Posterior vena cava (tissue), 2 donors: ENCODE results near the gene FITM1. TPM values are rescaled to one million over a fixed set of nuclear protein-coding genes. Genes with fewer than 3 reads are reported as not detected.

Experiments
- DNase-seq: peaks from one replicate; pipeline ENCODE4 v3.0.0-alpha.2; 2020; ENCODE audit warnings: low spot score
- intact Hi-C, 2 donors: fragments of 100-400 bp; cut with DNase I; formaldehyde crosslinking; loops; one replicate each; pipeline versions ENCODE4 v1.14.1 to v1.14.2; 2022 to 2023
- total RNA-seq, 2 donors: library from RNA; stranded (reverse); fragmentation: NEBNext Ultra II Directional; extraction: Animal tissue kit (Norgen Biotek cat#: 25700); gene quantifications; one replicate each; pipeline ENCODE4 v1.2.1, GENCODE V29; 2021
- donor health status: DM: yes; HTN: yes; CAD: no.
- donor health status: DM: yes; HTN: yes; CAD: no.

FITM1 gene
- total RNA-seq, 2 donors from 2014 or later = 0.38 TPM; not detected in 1

DNA sequence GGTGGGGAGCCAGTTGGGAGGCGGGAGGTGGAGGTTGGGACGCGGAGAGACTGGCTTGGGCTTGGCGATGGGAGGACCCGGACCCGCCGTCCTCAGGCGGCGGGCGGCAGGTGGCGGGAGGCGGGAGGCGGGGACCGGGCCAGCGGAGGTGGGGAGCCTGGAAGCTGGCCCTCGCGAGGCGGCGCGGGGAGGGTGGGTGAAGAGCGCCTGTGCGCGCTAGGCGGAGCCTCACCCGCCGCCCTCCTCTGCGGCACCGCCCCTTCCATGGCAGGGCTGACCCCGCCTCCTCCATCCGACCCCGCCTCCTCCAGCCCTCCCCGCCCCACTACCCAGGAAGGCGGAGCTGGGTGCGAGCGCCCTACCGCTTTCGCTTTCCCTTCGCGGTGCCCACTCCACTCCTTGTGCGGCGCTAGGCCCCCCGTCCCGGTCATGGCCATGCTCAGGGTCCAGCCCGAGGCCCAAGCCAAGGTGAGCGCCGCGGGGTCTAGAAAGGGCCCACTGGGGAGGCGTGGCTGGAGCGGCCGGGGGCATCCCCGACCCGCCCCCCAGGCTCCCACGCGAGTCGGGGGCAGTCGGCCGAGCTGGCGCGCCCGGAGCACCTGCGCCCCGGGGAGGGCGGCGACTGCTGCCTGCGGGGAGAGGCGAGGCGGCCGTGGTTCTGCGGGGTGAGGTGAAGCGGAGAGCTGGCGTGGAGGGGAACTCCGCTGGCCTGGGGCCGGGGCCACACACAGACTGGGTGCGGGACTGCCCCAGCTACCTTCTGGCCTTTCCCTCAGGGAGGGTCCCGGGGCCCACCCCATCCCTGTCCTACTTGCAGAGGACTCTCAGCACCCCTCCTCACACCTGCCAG lies 5.6 kb downstream of the FITM1 start, which contains the start of gene PSME1:
TSS of gene PSME1 (plus strand) at position 361 of the 850 bp plus-strand sequence. CDS start at position 430, 69 bp downstream.
- peak; percentile 98 for DNase-seq
- intact Hi-C loops = no loop called here

DNA sequence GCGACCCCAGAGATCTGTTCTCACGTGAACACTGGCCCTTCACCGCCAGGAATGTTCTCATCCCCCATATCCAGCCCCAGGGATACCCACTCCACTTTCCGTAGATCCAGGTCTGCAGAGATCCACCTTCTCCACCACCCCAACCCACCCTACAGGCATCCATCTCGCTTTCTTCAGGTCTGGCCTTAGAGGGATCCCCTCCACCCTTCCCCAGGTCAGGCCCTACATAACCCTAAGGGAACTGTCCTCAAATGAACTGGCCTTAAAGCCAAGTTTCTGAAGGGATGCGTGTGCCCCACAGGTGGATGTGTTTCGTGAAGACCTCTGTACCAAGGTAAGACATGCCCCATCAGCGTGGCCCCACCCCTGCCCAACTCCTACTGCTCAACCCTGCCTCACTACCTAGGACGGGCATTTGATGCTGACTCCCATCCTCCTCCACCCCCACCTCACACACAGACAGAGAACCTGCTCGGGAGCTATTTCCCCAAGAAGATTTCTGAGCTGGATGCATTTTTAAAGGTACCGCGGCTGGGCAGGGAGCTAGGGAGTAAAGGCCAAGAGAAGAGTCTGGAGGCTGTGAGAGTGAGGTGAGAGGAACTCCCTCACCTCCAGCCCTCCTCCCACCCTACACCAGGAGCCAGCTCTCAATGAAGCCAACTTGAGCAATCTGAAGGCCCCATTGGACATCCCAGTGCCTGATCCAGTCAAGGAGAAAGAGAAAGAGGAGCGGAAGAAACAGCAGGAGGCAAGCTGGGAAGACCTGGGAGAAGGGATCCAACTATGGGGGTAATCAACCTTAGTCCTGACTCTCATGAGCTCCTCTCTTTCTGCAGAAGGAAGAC lies 6.4 kb downstream of the FITM1 start:
- no peak for DNase-seq
- intact Hi-C loops = no loop called here

DNA sequence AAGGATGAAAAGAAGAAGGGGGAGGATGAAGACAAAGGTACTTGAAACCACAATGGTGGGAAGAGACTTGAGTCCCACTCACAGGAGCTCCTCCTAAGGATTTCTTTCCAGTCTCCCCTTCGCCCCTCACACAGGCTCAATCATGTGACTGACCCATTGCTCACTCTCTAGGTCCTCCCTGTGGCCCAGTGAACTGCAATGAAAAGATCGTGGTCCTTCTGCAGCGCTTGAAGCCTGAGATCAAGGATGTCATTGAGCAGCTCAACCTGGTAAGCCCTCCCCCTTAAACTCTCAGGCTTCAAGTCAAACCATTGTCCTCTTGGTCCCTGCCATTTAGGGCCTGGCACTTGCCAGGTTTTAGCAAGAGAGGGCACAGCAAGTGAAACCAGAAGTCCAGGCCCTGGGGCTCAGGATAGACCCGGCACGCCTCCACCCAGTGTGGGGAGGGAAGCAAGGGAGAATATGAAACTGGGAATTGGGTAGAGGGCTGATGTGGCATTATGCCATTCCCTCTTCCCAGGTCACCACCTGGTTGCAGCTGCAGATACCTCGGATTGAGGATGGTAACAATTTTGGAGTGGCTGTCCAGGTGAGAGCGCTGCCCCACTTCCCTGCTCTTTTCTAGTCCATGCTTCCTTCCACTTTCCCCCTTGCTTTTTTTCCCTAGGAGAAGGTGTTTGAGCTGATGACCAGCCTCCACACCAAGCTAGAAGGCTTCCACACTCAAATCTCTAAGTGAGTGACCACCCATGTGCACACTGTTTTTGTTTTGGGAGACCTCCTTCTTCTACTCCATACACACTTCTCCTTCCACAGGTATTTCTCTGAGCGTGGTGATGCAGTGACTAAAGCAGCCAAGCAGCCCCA lies 7.3 kb downstream of the FITM1 start:
- intact Hi-C loops = no loop called here
- no peak for DNase-seq

DNA sequence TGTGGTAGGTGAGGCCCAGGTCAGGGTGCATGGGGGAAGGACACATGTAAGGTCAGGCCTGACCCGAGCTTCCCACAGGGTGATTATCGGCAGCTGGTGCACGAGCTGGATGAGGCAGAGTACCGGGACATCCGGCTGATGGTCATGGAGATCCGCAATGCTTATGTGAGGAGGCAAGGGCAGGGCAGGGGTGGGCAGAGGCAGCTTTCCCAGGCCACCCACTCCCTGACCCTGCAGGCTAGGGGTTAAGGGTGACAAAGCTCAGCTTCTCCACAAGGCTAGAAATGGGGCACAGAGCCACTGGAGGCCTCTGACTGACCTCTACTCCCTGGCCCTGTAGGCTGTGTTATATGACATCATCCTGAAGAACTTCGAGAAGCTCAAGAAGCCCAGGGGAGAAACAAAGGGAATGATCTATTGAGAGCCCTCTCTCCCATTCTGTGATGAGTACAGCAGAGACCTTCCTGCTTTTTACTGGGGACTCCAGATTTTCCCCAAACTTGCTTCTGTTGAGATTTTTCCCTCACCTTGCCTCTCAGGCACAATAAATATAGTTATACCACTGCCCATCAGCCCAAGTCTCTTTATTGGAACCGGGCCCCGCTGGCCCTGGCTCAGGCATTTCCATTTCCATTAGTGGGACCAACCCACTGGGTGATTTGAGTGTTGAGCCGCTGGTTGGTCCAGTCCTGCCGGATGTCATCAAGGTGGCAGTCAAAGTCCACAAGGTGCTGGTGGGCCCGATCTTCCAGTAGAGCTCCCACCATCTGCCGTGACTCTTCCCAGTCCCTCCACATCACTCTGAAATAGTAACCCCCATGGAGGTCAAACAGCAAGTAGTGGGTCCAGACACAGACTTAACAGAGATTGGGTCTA lies 8.2 kb downstream of the FITM1 start:
- intact Hi-C loops = no loop called here
- DNase-seq = no peak

DNA sequence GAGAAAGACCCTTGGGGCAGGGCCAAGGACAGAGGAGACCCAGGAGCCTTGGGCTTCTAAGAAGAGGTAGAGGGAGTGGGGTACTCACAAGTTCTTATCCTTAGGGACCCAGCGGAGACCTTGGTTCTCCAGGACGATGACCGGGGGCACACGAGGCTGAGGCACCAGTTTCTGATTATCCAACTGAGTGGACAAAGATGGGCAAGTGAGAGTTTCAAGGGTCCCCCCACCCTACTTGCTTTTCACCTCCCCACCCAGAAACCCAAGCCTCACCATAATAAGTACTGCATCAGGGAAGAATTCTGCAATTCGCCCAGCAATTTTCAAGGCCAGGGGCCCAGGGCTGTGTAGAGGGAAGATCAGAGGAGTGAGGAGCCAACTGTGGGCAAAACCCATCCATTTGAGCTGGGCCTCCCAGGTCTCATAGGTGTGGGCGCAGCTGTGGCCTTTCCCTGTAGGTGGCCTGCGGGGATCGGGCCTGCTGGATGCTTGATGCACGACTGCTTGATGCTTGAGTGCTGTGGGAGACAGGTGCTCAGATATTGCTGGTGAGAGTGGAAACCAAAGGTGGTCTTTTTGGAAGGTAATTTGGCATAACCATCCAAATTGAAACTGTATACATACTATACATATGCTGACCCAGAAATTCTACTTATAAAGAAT lies 8.9 kb downstream of the FITM1 start:
- DNase-seq = no peak
- intact Hi-C loops = no loop called here

DNA sequence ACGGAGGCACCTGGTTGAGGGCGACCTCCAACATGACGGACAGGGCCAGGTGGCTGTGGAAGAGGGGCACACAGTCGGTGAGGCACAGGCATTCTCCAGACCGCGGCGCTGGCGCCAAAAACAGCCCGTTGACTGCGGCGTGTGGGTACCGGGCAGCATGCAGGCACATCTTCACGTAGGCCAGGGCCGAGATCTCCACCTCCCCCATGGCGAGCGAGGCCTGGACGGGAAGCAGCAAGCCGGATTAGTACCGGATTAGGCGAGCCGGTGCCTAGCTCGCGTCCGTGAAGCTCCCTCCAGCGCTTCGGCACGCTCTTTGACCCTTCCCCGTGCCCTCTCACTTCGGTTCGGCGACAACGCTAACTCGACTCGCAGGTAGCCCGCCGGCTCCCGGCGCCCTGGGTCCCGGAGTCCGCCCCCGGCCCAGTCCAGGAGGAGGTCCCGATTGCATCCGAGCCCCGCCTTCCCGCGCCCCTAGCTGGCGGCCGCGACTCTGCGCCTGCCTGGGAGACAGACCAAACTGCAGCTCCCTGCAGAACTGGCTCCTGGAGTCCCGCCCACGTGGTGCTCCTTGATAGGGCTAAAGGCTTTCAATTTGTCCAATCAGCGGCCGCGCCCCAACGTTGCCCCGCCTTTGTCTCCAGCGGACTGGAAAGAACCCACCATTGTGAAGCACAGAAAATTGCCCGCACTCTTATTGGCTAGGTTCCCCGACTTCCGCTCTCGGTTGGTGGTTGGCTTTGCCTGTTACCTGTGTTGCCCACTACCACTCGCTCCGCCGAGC lies 10.8 kb downstream of the FITM1 start, which contains the start of gene EMC9:
TSS of gene EMC9 (minus strand) at position 495 of the 784 bp plus-strand sequence. CDS start at position 208, 287 bp downstream.
- DNase-seq = peak; percentile 100
- intact Hi-C loops = no loop called here

DNA sequence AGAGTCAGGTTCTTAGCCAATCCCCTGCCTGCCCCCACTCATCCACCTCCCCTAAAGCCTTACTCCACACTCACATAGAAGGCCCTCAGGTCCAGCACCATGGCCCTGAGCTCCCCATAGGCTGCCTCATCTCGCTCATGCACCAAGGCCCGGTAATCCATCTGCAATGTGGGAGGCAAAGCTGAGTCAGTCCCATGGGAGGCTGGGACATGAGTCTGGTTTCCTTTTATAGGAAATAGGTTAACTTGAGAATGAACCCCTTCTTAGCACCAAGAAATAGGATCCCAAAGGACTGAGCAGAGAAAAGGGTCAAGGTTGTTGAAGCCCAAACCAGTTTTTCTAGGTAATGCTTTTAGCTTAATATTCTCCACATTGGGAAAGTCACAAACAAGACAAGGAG lies 13.1 kb downstream of the FITM1 start:
- intact Hi-C loops = loop anchor here in 1 of 2 donors (1.0 kb wide), 1 partner anchor 41 kb away; no protein-coding TSS in a partner anchor
- no peak for DNase-seq

DNA sequence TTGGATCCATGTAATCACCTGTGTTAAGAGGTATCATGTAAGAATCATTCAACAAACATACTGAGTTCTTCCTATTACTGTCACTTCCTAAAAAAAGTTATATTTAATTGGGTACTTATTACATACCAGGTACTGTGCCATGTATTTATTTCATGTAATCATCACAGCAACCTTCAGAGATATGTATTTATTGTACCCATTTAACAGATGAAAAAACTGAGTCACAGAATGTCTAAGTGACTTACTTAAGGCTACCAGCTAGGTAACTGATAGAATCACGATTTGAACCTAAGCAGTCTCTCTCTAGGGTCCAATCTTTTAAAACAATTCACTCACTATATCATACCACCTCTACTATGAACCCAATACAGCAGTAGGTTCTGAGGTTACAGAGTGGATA lies 14.0 kb downstream of the FITM1 start:
- intact Hi-C loops = no loop called here
- DNase-seq = no peak

DNA sequence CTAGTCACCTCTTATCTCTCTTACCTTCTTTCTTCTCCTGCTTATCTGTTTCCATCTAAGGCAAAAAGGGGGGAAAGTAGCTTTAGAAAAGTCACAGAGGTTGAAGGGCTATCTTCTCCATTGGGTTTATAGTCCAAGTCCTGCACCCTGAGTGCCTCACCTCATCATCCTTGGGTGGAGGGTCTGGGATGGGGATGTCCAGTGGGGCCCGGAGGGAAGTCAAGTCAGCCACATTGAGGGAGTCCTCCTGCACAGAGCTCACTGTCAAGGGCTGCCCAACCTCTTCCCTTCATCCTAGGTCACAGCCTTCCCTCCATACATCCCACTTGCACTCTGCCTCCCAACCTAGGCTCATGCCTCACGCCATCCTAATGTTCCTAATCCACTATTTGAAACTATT lies 14.8 kb downstream of the FITM1 start:
- intact Hi-C loops = no loop called here
- no peak for DNase-seq

DNA sequence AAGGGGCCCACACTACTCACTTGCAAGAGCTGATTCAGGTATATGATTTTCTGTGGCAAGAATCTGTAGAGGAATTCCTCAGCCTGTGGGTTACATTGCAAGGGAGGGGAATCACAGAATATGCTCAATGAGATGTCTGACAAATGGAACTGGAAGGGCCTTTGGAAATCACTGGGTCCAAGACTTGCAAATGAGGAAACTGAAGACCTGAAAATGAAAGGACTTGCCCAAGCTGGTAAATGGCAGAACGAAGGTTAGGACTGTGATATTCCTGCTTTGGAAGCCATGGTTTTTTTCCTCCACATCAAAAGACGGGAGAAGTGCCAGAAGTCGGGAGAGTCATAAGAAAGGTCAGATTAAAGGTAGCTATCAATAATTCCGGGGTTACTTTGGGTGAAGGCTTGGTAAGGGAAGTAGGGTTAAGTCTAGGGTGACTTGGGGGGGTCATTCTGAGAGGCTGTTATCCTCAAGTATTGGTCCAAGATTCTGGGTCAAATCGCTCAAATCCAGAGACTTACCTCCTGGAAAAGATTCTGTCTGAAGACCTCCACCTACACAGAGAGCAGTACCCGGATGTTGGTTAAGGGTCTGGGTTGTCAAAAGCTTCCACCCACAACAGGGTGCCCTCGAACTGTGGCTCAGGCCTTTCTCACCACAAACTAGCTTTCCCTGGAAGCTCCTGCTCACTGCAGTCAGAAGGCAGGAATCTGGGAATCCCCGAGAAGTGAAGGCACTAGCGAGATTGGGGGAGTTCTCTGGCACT lies 15.4 kb downstream of the FITM1 start:
- no peak for DNase-seq
- intact Hi-C loops = no loop called here

DNA sequence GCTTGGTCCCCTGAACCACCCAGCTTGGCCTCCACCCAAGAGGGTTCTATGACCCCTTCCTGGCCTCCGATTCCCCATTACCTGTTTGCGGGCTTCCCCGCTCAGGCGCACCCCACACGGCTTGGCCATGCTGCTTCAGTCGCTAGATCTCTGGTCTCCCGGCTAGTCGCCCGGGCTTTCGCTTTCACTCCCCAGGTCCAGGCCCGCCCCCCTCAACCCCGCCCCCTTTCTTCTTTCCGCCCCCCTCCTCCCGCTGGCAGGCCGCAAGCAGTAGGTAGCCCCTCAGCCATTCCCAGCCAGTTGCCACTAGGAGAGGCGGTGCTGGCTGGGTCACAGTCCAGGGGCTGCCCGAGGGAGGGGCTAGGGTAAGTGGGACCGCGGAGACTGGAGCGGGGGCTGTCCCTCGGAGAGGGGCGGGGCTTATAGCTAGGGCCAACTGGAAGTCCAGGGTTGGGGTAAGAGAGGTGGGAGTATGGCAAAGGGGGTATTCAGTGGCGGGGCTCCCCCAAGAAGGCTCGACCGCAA lies 16.1 kb downstream of the FITM1 start, which contains the start of gene PSME2:
TSS of gene PSME2 (minus strand) at position 158 of the 525 bp plus-strand sequence. CDS start at position 129, 29 bp downstream.
- peak; percentile 97 for DNase-seq
- intact Hi-C loops = no loop called here

DNA sequence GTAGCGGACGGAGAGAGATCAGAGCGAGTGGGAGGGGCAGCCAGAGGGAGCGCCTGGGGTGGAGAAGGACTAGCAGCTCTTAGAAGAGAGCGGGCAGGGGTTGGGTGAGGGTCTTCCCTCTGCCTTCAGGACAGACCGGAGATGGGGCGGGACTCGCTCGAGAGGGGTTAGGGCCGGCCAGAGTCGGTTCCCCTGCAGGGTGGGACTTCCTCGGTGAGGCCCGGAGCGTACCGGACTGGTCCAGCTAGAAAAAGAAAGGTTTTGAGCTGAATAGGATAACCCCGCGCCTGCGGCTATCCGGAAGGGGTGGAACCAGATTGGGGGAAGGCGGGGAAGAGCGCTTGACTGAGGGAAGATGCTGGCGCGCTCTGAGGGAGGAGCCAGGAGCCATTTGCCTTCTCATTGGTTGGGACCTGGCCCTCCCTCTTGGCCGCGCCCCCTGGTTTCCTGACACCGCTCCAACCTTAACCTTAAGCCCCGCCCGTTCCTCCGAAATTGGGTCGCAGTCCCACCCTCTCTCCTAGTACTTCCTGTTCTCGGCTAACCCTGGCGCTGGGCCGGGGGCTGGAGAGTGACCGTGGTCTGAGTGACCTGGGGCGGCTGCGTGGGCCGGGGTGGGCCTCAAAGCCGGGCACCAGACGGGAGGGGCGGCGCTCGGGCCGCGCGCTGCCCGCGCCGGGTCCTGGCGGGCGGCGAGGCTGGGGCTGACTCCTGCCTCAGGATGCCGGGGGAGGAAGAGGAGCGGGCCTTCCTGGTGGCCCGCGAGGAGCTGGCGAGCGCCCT lies 16.7 kb downstream of the FITM1 start, which contains the start of gene RNF31:
TSS of gene RNF31 (plus strand) at position 521 of the 783 bp plus-strand sequence. CDS start at position 722, 201 bp downstream.
- intact Hi-C loops = no loop called here
- DNase-seq = peak; percentile 99

DNA sequence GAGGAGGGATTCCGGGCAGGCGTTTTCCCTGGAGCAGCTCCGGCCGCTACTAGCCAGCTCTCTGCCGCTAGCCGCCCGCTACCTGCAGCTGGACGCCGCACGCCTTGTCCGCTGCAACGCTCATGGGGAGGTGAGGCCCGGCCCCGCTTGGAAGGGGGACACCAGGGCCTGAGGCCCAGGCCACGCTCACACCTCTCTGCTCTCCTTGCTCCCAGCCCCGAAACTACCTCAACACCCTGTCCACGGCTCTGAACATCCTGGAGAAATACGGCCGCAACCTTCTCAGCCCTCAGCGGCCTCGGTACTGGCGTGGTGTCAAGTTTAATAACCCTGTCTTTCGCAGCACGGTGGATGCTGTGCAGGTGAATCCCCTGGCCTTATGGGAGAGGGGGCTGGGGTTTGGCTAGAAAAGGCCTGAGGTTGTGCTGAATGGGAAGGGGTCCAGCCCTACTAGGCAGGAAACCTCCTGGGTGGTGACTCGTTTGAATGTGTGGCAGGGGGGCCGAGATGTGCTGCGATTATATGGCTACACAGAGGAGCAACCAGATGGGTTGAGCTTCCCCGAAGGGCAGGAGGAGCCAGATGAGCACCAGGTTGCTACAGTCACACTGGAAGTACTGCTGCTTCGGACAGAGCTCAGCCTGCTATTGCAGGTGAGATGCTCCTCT lies 17.4 kb downstream of the FITM1 start:
- peak; percentile 87 for DNase-seq
- intact Hi-C loops = no loop called here

DNA sequence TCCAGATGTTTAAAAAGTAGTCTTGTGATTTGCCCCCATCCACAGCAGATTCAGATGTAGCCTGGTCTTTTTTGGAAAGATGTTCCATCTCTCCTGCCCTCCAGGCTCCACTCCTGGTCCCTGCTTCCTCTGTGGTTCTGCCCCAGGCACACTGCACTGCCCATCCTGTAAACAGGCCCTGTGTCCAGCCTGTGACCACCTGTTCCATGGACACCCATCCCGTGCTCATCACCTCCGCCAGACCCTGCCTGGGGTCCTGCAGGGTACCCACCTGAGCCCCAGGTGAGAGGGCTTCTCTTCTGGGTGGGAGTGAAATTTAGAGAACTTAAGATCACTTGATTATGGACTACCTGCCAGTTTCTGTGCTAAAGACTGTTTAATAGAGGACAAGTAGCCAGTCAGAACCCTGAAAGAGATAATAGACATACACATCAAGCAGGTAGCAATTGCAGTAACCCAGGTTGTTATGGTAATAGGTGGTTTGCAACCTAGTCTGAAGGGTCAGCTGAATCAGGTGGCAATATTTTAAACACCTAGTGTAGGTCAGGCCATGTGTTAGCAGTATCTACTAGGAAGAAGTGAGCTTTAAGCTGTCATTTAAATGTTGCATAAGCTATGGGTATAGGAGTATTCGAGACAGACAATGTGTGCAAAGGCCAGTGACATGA lies 19.0 kb downstream of the FITM1 start:
- intact Hi-C loops = no loop called here

More for the DNA sequence above, 19.0 kb downstream of the FITM1 start:
- DNase-seq = no peak
